ENCODE data around the gene MEN1. TPM values are rescaled to one million over a fixed set of nuclear protein-coding genes. Genes with fewer than 3 reads are reported as not detected.

MEN1 gene
- total RNA-seq, 2 experiments from 2014 or later: 44.4 to 72.4 TPM

- no peaks in the 10 kb centered on the region for H4K20me1 ChIP-seq (ENCODE audit: insufficient read depth, low read length)
- no peak overlapping the region for H2AFZ ChIP-seq (ENCODE audit: low read length)
- ChIA-PET CTCF (ENCODE audit: unreplicated experiment) (no interaction called here), POLR2A (no interaction called here)
- H3K27ac ChIP-seq (ENCODE audit: low read depth, low read length, poor library complexity, severe bottlenecking): no peak overlapping the region
- no TSS peak for BruUV-seq (replicated peaks)
- no peaks in the 10 kb centered on the region for H3K9me2 ChIP-seq (ENCODE audit: insufficient read depth, low read length)
- no peaks in the 10 kb centered on the region for H3K9me3 ChIP-seq (ENCODE audit: low read length)
- H3K4me3 ChIP-seq (ENCODE audit: low read depth, low read length, poor library complexity, severe bottlenecking): no peak overlapping the region
- H3K4me2 ChIP-seq (ENCODE audit: low read length): no peak overlapping the region
- H3K36me3 ChIP-seq (ENCODE audit: insufficient read depth, low read length): peaks cover 68% of the 10 kb centered on the region
- H3K79me2 ChIP-seq (ENCODE audit: insufficient read depth, low read depth, low read length): no peaks in the 10 kb centered on the region
- H3K4me1 ChIP-seq (ENCODE audit: insufficient read depth, low read length, poor library complexity, severe bottlenecking): peaks cover 7% of the 10 kb centered on the region
- TF ChIP-seq, protein P1, sequence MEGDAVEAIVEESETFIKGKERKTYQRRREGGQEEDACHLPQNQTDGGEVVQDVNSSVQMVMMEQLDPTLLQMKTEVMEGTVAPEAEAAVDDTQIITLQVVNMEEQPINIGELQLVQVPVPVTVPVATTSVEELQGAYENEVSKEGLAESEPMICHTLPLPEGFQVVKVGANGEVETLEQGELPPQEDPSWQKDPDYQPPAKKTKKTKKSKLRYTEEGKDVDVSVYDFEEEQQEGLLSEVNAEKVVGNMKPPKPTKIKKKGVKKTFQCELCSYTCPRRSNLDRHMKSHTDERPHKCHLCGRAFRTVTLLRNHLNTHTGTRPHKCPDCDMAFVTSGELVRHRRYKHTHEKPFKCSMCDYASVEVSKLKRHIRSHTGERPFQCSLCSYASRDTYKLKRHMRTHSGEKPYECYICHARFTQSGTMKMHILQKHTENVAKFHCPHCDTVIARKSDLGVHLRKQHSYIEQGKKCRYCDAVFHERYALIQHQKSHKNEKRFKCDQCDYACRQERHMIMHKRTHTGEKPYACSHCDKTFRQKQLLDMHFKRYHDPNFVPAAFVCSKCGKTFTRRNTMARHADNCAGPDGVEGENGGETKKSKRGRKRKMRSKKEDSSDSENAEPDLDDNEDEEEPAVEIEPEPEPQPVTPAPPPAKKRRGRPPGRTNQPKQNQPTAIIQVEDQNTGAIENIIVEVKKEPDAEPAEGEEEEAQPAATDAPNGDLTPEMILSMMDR (conservative IDR thresholded peaks at IDR 0.05; ENCODE audit: low read length): no peak
- TF ChIP-seq EZH2phosphoT487 (IDR thresholded peaks at IDR 0.05; ENCODE audit: borderline replicate concordance, low read depth, low read length): no peak
- intact Hi-C loops (cut with micrococcal nuclease; ENCODE audit: unreplicated experiment): no loop called here
- DNase-seq (ENCODE audit: low spot score): no peak
Observed at GRCh38 chr11:64794526-64794925, 15.8 kb downstream of the MEN1 start.

DNA sequence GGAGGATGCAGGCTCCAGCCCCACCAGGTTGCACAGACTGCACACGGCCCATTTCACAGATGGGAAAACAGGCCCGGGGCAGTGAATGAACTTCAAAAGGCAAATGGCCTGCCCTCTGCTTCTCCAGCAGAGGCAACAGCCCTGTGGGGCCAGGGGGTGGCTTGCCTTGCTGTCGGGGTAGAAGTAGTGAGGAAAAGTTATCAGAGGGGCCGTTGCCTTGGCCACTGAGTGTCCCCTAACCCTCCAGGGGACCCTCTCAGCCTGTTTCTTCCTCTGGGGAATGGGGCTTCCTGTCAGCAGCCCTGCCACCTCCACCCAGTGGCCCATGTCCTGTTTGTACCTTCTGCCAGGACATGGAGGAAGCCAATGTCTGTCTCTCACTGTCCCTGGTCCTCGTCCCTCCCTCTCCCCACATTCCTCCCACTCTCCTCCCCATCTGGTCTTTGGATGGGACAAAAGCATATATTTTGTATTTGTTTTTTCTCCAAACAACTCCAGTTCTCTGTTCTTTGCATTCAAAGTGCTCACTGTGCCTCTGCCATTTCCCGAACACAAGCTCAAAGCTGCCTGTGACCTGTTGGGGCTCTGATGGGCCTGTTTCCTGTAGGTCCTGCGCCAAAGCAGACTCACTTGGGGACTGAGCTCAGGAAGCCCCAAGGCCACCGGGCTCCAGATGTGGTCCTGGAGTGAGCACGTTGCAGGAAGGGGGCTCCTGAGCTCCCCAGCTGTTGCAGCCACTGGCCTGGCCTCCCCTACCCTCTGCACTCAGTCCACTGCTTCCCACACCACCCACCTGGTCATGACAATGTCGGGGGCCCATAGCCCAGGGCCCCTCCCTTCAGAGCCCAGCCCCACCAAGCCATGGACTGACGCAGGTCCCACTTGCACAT is 16.8 kb downstream of the MEN1 start:
- Histone ChIP-seq H3K79me2 (ENCODE audit: insufficient read depth, low read depth, low read length) (no peaks in the 10 kb centered on the region), H3K4me1 (ENCODE audit: insufficient read depth, low read length, poor library complexity, severe bottlenecking) (no peaks in the 10 kb centered on the region), H4K20me1 (ENCODE audit: insufficient read depth, low read length) (no peaks in the 10 kb centered on the region), H3K36me3 (ENCODE audit: insufficient read depth, low read length) (peaks cover 68% of the 10 kb centered on the region), H3K27ac (ENCODE audit: low read depth, low read length, poor library complexity, severe bottlenecking) (no peak overlapping the region), H3K4me2 (ENCODE audit: low read length) (no peak overlapping the region), H3K4me3 (ENCODE audit: low read depth, low read length, poor library complexity, severe bottlenecking) (no peak overlapping the region), H3K9me2 (ENCODE audit: insufficient read depth, low read length) (no peaks in the 10 kb centered on the region), H2AFZ (ENCODE audit: low read length) (no peak overlapping the region), H3K9me3 (ENCODE audit: low read length) (no peaks in the 10 kb centered on the region)
- POLR2A ChIA-PET: interaction anchor here (0.6 kb wide), 1 partner anchor 15 kb away, joined by 3 read pairs; the partner anchor contains the start of gene SF1
- intact Hi-C loops (cut with micrococcal nuclease; ENCODE audit: unreplicated experiment): no loop called here
- no TSS peak for BruUV-seq (replicated peaks)
- CTCF ChIA-PET (ENCODE audit: unreplicated experiment): interaction anchor here (0.5 kb wide), 1 partner anchor 8 kb away, joined by 4 read pairs; no protein-coding TSS in a partner anchor
- TF ChIP-seq, protein P1 (conservative IDR thresholded peaks at IDR 0.05; ENCODE audit: low read length): no peak
- TF ChIP-seq EZH2phosphoT487 (IDR thresholded peaks at IDR 0.05; ENCODE audit: borderline replicate concordance, low read depth, low read length): no peak
- DNase-seq (ENCODE audit: low spot score): no peak

GRCh38 chr11:64792482-64792881 is 17.9 kb downstream of the MEN1 start:
- Histone ChIP-seq H3K9me2 (ENCODE audit: insufficient read depth, low read length) (no peaks in the 10 kb centered on the region), H3K9me3 (ENCODE audit: low read length) (no peaks in the 10 kb centered on the region), H3K79me2 (ENCODE audit: insufficient read depth, low read depth, low read length) (no peaks in the 10 kb centered on the region), H3K27ac (ENCODE audit: low read depth, low read length, poor library complexity, severe bottlenecking) (no peak overlapping the region), H3K4me3 (ENCODE audit: low read depth, low read length, poor library complexity, severe bottlenecking) (no peak overlapping the region), H3K4me2 (ENCODE audit: low read length) (no peak overlapping the region), H2AFZ (ENCODE audit: low read length) (no peak overlapping the region), H3K36me3 (ENCODE audit: insufficient read depth, low read length) (peaks cover 71% of the 10 kb centered on the region), H4K20me1 (ENCODE audit: insufficient read depth, low read length) (no peaks in the 10 kb centered on the region), H3K4me1 (ENCODE audit: insufficient read depth, low read length, poor library complexity, severe bottlenecking) (peaks cover 5% of the 10 kb centered on the region)
- intact Hi-C loops (cut with micrococcal nuclease; ENCODE audit: unreplicated experiment): no loop called here
- ChIA-PET CTCF (ENCODE audit: unreplicated experiment) (no interaction called here), POLR2A (no interaction called here)
- no peak for TF ChIP-seq EZH2phosphoT487 (IDR thresholded peaks at IDR 0.05; ENCODE audit: borderline replicate concordance, low read depth, low read length)
- TF ChIP-seq, protein P1 (conservative IDR thresholded peaks at IDR 0.05; ENCODE audit: low read length): no peak
- DNase-seq (ENCODE audit: low spot score): no peak
- BruUV-seq (replicated peaks): no TSS peak

Measured in OCI-LY7 (cell line).